ENCODE results near the gene DPM3.
"Not testable (repeated sequence)": the region's sequence is repeated elsewhere in the genome, so short reads cannot be mapped to it uniquely, and the experiment has no call there.

DPM3 gene

DNA sequence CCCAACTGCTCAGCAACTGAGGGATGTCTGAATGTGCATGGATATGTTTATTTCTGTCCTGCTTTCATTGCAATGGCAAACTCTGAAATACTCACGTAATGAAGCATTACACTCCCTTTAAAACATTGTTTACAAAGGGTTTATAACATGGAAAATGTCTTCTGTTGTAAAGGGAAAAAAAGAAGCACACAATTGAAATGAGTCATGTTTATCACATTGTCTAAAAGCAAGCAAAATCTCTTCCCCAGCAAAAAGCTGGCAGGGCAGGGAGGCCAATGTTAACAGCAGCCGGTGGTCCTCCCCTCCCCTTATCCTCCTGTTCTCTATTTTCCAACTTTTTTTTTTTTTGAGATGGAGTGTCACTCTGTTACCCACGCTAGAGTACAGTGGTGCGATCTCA lies 16.5 kb downstream of the DPM3 start:
- DNase-seq: no peak

DNA sequence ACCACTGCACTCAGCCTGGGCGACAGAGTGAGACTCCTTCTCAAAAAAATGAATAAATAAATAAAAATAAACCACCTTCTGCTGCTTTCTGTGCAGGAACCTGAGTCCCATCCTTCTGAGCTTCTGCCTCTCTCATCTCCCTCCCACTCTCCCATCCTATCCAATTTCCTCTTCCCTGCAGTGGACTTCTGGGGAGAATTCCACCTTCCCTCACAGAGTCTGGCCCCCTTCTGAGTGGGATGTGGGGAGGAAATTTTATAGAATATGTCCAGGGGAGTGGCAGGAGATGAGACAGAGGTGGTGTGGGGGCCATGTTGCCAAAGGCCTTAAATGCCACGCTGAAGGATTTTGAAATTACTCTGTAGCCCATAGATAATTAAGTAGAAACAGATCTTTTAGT lies 18.0 kb downstream of the DPM3 start:
- DNase-seq: no peak

DNA sequence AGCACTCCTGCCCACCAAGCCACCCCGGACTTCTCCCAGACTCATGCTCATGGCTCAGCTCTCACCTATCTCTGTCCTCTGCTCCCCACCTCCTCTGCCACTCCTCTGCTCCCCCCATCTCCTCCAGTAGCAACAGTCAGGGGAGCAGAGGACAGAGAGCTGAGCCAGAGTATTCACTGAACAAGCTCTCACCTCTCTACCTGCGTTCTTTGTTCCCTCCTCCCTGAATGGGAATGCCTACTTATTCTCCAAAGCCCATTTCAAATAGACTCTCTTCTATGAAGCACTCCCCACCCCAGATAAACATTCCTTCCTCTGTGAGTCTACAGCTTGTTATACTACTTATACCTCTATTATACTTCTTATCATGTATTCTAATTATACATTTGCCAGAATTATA lies 19.1 kb downstream of the DPM3 start:
- DNase-seq: no peak

GRCh38 chr1:155120253-155120652 lies 20.1 kb downstream of the DPM3 start:
- DNase-seq: no peak

DNA sequence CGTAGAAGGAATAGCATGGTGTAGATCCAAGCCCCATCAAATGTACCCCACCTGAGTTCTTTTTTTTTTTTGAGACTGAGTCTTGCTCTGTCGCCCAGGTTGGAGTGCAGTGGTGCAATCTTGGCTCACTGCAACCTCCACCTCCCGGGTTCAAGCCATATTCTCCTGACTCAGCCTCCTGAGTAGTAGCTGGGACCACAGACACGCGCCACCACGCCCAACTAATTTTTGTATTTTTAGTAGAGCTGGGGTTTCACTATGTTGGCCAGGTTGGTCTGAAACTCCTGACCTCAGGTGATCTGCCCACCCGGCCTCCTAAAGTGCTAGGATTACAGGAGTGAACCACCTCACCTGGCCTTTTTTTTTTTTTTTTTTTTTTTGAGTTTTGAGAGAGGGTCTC lies 22.2 kb downstream of the DPM3 start:
- not testable (repeated sequence) for DNase-seq

- peak; percentile 70 for DNase-seq
Observed at GRCh38 chr1:155117610-155118009, 22.7 kb downstream of the DPM3 start.

GRCh38 chr1:155116113-155116764 lies 24.1 kb downstream of the DPM3 start:
- no peak for DNase-seq

- peak; percentile 43 for DNase-seq
Observed at GRCh38 chr1:155113450-155113980, 26.8 kb downstream of the DPM3 start.

- DNase-seq: no peak
Observed at GRCh38 chr1:155110826-155111225, 29.5 kb downstream of the DPM3 start.

DNA sequence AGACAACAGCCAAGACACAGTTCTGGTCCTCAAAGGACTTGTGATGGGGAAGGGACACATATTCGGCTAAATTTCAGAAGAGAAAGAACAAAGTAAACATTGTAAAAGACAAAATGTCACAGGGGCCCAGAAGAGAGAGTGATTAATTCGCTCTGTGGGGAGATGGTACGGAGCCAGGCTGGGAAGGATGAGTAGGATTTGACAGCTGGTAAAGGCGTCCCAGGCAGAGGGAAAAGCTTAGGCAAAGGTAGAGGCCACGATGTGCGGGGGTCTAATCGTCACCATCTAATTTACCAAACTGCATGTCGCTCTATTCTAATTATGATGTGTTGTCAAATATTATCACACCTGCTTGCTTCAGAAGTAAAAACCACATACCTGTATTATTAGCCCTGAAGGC lies 29.9 kb downstream of the DPM3 start:
- DNase-seq: no peak

GRCh38 chr1:155108296-155108695 lies 32.0 kb downstream of the DPM3 start:
- DNase-seq: no peak

DNA sequence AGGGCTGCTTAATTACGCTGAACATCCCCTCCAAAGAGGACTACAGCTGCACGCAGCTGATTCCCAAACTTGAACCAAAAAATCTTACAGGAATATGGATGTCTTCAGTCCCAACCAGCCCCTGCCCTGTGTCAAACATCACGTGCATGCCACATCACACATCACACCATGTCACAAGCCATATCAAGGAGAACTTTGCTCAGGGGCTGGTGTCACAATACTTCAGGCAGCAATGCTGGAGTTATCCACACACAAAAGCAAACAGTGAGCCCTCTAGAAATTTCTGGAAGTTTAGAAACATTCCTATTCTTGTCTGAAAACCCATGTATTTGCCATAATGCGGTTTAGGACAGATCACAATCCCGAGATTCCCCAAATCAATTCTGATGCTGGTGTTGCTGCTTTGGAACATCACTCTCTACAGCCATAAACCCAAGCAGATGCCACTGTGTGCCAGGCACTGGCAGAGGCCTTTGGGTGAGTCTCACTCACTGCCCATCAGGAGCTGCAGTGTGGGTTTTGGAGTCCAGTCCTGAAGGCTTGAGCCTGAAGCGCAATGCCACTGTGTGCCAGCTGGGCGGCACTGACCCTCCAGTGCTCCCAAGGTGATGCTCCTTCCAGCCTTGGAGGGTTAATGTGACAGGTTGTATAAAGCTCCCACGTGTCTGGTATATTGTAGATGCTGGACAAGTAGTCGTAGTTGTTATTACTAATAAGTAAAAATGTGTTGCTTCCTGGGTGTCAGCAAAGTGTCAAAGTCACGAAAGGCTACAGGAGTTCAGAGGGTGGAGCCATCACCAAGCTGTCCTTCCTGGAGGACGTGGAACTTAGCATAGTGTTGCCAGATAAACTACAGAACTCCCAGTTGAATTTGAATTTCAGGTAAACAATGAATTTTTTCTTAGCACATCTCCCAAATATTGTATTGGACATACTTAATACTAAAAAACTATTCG lies 32.7 kb downstream of the DPM3 start:
- DNase-seq: no peak

DNA sequence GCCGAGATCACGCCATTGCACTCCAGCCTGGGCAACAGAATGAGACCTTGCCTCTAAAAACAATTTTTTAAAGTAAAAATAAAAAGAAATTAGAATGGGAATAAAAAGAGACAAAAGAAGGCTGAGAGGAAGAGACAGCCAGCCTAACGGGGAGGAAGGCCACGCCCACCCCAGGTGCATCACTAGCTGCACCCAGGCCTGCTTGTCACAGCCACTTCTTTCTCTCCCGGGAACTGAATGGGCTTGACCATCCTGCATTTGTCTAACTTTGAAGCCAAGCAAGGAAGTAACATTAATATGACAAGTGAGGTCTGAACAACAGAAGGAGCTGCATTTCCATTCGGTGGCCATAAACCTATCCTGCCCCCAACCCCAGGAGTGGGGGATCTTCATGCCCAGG lies 33.5 kb downstream of the DPM3 start:
- no peak for DNase-seq

DNA sequence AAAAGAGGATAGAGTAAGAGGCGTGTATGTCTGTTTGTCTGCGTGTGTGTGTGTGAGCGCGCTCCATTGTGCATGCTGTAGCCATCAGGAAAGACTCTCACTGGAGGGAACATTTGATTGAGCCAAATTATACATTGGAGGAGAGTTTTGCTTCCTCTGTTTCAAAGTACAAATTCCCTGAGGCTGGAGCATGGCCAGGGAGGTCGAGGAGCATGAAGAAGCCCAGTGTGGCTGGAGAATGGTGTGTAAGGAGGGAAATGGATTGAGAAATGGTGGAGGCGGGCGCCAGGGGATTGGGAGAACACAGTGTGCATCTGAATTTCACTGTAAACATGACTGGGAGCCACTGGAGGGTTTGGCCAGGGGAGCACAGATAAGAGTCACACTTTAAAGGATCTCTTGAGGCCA lies 34.7 kb downstream of the DPM3 start:
- DNase-seq: no peak

GRCh38 chr1:155104605-155105534 lies 35.5 kb downstream of the DPM3 start:
- DNase-seq: no peak

DNA sequence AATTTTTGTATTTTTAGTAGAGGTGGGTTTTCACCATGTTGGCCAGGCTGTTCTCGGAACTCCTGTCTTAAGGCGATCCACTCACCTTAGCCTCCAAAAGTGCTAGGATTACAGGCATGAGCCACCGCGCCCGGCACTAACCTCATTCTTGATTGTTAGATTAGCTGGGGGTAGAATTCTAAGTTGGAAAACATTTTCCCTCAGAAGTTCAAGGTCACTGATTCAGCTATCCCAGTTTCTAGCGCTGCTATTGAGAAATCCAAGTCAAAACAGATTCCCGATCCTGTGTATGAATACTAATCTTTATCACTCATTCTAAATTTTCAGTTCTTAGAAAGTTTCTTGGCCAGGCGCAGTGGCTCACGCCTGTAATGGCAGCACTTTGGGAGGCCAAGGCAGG lies 37.0 kb downstream of the DPM3 start:
- no peak for DNase-seq

DNA sequence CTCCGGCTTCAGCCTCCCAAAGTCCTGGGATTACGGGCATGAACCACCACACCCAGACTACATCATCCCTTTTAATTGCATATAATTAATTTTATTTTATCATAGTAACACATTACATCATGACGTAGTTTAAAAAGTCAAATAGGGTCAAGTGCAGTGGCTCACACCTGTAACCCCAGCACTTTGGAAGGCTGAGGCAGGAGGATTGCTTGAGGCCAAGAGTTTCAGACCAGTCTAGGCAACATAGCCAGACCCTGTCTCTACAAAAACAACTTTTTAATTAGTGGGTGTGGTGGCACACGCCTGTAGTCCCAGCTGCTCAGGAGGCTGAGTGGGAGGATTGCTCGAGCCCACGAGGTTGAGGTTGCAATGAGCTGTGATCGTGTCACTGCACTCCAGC lies 41.0 kb downstream of the DPM3 start:
- DNase-seq: no peak

- DNase-seq: no peak
Observed at GRCh38 chr1:155094622-155094948, 45.7 kb downstream of the DPM3 start.

- DNase-seq: peak; percentile 91
Observed at GRCh38 chr1:155093911-155094621, 46.3 kb downstream of the DPM3 start.

GRCh38 chr1:155092641-155093040 lies 47.7 kb downstream of the DPM3 start:
- DNase-seq: no peak

GRCh38 chr1:155092131-155092530 lies 48.2 kb downstream of the DPM3 start:
- DNase-seq: no peak
